ENCODE measurements around the gene TENM4. TPM values are rescaled to one million over a fixed set of nuclear protein-coding genes. Genes with fewer than 3 reads are reported as not detected.

The TENM4 gene
- total RNA-seq, 1 donor from 2014 or later = 5.1 TPM

- H2AFZ ChIP-seq (replicated peaks) = no peak overlapping the region
- H3K27me3 ChIP-seq = no peaks in the 10 kb centered on the region
- H3K27ac Mint-ChIP-seq = no peak overlapping the region
- H3K4me1 ChIP-seq = peaks cover 18% of the 10 kb centered on the region
- H3K4me2 ChIP-seq = no peak overlapping the region
- no peaks in the 10 kb centered on the region for H3K36me3 ChIP-seq
- peaks cover 2% of the 10 kb centered on the region for H3K27me3 Mint-ChIP-seq (ENCODE audit: insufficient read depth, low read depth)
- no peak overlapping the region for H3K4me3 Mint-ChIP-seq
- DNase-seq (ENCODE audit: low spot score) = no peak
- H4K20me1 ChIP-seq (ENCODE audit: low read depth) = peaks cover 6% of the 10 kb centered on the region
- H3F3A ChIP-seq (ENCODE audit: low read depth) = no peaks in the 10 kb centered on the region
- peaks cover 2% of the 10 kb centered on the region for H3K36me3 Mint-ChIP-seq
- H3K4me1 Mint-ChIP-seq = peaks cover 15% of the 10 kb centered on the region
- no peak overlapping the region for H3K9ac ChIP-seq
- no peak overlapping the region for H3K27ac ChIP-seq
- TF ChIP-seq CTCF (IDR thresholded peaks at IDR 0.05) = no peak
- no peak for TF ChIP-seq EZH2phosphoT487 (IDR thresholded peaks at IDR 0.05)
- TF ChIP-seq EZH2 (IDR thresholded peaks at IDR 0.05) = no peak
- no peak overlapping the region for H3K4me3 ChIP-seq
- no peaks in the 10 kb centered on the region for H3K9me3 Mint-ChIP-seq
- no peaks in the 10 kb centered on the region for H3K9me3 ChIP-seq (ENCODE audit: low read depth)
- H3K79me2 ChIP-seq (ENCODE audit: low read depth) = no peaks in the 10 kb centered on the region
Measured at GRCh38 chr11:79397252-79397651, 43.6 kb downstream of the TENM4 start.

- peaks cover 2% of the 10 kb centered on the region for H3K36me3 Mint-ChIP-seq
- Histone ChIP-seq H3K9me3 (ENCODE audit: low read depth) (no peaks in the 10 kb centered on the region), H3K27ac (no peak overlapping the region), H3K4me3 (no peak overlapping the region), H3K4me2 (no peak overlapping the region), H3F3A (ENCODE audit: low read depth) (no peaks in the 10 kb centered on the region), H3K9ac (no peak overlapping the region), H3K4me1 (peaks cover 18% of the 10 kb centered on the region), H3K36me3 (no peaks in the 10 kb centered on the region), H2AFZ (replicated peaks) (no peak overlapping the region), H3K79me2 (ENCODE audit: low read depth) (no peaks in the 10 kb centered on the region), H4K20me1 (ENCODE audit: low read depth) (peaks cover 6% of the 10 kb centered on the region), H3K27me3 (no peaks in the 10 kb centered on the region)
- no peak overlapping the region for H3K27ac Mint-ChIP-seq
- no peak for DNase-seq (ENCODE audit: low spot score)
- H3K4me3 Mint-ChIP-seq = no peak overlapping the region
- H3K9me3 Mint-ChIP-seq = no peaks in the 10 kb centered on the region
- TF ChIP-seq CTCF (IDR thresholded peaks at IDR 0.05) = no peak
- no peak for TF ChIP-seq EZH2phosphoT487 (IDR thresholded peaks at IDR 0.05)
- no peak for TF ChIP-seq EZH2 (IDR thresholded peaks at IDR 0.05)
- H3K4me1 Mint-ChIP-seq = peaks cover 19% of the 10 kb centered on the region
- H3K27me3 Mint-ChIP-seq (ENCODE audit: insufficient read depth, low read depth) = peaks cover 2% of the 10 kb centered on the region
Measured at GRCh38 chr11:79396674-79397073, 44.2 kb downstream of the TENM4 start.

- peaks cover under 1% of the 10 kb centered on the region for H3K36me3 Mint-ChIP-seq
- H3K4me3 Mint-ChIP-seq = no peak overlapping the region
- Histone ChIP-seq H3K36me3 (no peaks in the 10 kb centered on the region), H3K27ac (no peak overlapping the region), H3K4me3 (no peak overlapping the region), H3K4me2 (no peak overlapping the region), H4K20me1 (ENCODE audit: low read depth) (peaks cover 4% of the 10 kb centered on the region), H3K4me1 (peaks cover 18% of the 10 kb centered on the region), H3K79me2 (ENCODE audit: low read depth) (no peaks in the 10 kb centered on the region), H2AFZ (replicated peaks) (no peak overlapping the region), H3K27me3 (no peaks in the 10 kb centered on the region), H3K9ac (no peak overlapping the region), H3F3A (ENCODE audit: low read depth) (no peaks in the 10 kb centered on the region), H3K9me3 (ENCODE audit: low read depth) (no peaks in the 10 kb centered on the region)
- no peak for DNase-seq (ENCODE audit: low spot score)
- TF ChIP-seq EZH2 (IDR thresholded peaks at IDR 0.05) (no peak), CTCF (IDR thresholded peaks at IDR 0.05) (no peak), EZH2phosphoT487 (IDR thresholded peaks at IDR 0.05) (no peak)
- peaks cover 2% of the 10 kb centered on the region for H3K27me3 Mint-ChIP-seq (ENCODE audit: insufficient read depth, low read depth)
- peaks cover 15% of the 10 kb centered on the region for H3K4me1 Mint-ChIP-seq
- H3K27ac Mint-ChIP-seq = no peak overlapping the region
- no peaks in the 10 kb centered on the region for H3K9me3 Mint-ChIP-seq
Measured at GRCh38 chr11:79396001-79396400, 44.8 kb downstream of the TENM4 start.

All from neural progenitor cell (in vitro differentiated cells).